ENCODE results near the gene ZBTB38.

ZBTB38 gene

GRCh38 chr3:141368062-141368924, at the start of gene ZBTB38:
ZBTB38 (plus strand) TSS chr3:141368504; CDS start chr3:141442389, 73,885 bp downstream.
- peak within 1 kb of the TSS; percentile 100 for H3K27ac Mint-ChIP-seq
- peak within 1 kb of the TSS; percentile 62 for H3K4me3 Mint-ChIP-seq
- H3K27me3 Mint-ChIP-seq (ENCODE audit: low read depth, poor library complexity), result no peaks in the 10 kb centered on the region
- H3K4me1 Mint-ChIP-seq, result peaks cover 49% of the 10 kb centered on the region
- H3K9me3 Mint-ChIP-seq, result peaks cover 8% of the 10 kb centered on the region
- no peak for TF ChIP-seq CTCF (IDR thresholded peaks at IDR 0.05)
- peaks cover 26% of the 10 kb centered on the region for H3K36me3 Mint-ChIP-seq (ENCODE audit: low read depth)
- peak; percentile 75 for DNase-seq

- TF ChIP-seq CTCF (IDR thresholded peaks at IDR 0.05), result no peak
- peaks cover 12% of the 10 kb centered on the region for H3K36me3 Mint-ChIP-seq (ENCODE audit: low read depth)
- DNase-seq, result no peak
- H3K9me3 Mint-ChIP-seq, result peaks cover 20% of the 10 kb centered on the region
- no peak overlapping the region for H3K27ac Mint-ChIP-seq
- H3K4me3 Mint-ChIP-seq, result no peak overlapping the region
- no peaks in the 10 kb centered on the region for H3K4me1 Mint-ChIP-seq
- H3K27me3 Mint-ChIP-seq (ENCODE audit: low read depth, poor library complexity), result peaks cover 14% of the 10 kb centered on the region
These were observed 47.8 kb upstream of the ZBTB38 start for GRCh38 chr3:141320399-141321108.

GRCh38 chr3:141321109-141321497, 47.2 kb upstream of the ZBTB38 start:
- Mint-ChIP-seq H3K4me3 (no peak overlapping the region), H3K36me3 (ENCODE audit: low read depth) (peaks cover 12% of the 10 kb centered on the region), H3K4me1 (peaks cover 3% of the 10 kb centered on the region), H3K27ac (no peak overlapping the region), H3K9me3 (peaks cover 20% of the 10 kb centered on the region), H3K27me3 (ENCODE audit: low read depth, poor library complexity) (peaks cover 15% of the 10 kb centered on the region)
- TF ChIP-seq CTCF (IDR thresholded peaks at IDR 0.05), result no peak
- DNase-seq, result no peak

GRCh38 chr3:141323936-141324704, 44.2 kb upstream of the ZBTB38 start:
- no peak overlapping the region for H3K4me3 Mint-ChIP-seq
- H3K27me3 Mint-ChIP-seq (ENCODE audit: low read depth, poor library complexity), result peaks cover 20% of the 10 kb centered on the region
- H3K9me3 Mint-ChIP-seq, result peaks cover 11% of the 10 kb centered on the region
- TF ChIP-seq CTCF (IDR thresholded peaks at IDR 0.05), result no peak
- peaks cover 7% of the 10 kb centered on the region for H3K36me3 Mint-ChIP-seq (ENCODE audit: low read depth)
- H3K4me1 Mint-ChIP-seq, result peaks cover 10% of the 10 kb centered on the region
- DNase-seq, result no peak
- H3K27ac Mint-ChIP-seq, result no peak overlapping the region

GRCh38 chr3:141326123-141326522, 42.2 kb upstream of the ZBTB38 start:
- Mint-ChIP-seq H3K9me3 (no peaks in the 10 kb centered on the region), H3K4me1 (peaks cover 17% of the 10 kb centered on the region), H3K27ac (no peak overlapping the region), H3K4me3 (no peak overlapping the region), H3K27me3 (ENCODE audit: low read depth, poor library complexity) (peaks cover 20% of the 10 kb centered on the region), H3K36me3 (ENCODE audit: low read depth) (no peaks in the 10 kb centered on the region)
- DNase-seq, result no peak
- TF ChIP-seq CTCF (IDR thresholded peaks at IDR 0.05), result no peak

Data from nephron progenitor cell (in vitro differentiated cells).